Thyroid gland (tissue), 4 donors: ENCODE measurements around the gene GLI2. TPM values are rescaled to one million over a fixed set of nuclear protein-coding genes. Genes with fewer than 3 reads are reported as not detected.

Experiments
- DNase-seq, 2 donors: peaks; one replicate each; pipeline ENCODE4 v3.0.0-alpha.2; 2019
- H3K27ac ChIP-seq, 3 donors: fragments of 200-600 bp; sonication (generic); 1 replicate in 2 of 3; 2 replicates in 1 of 3; pipeline ENCODE4 v1.5.1; 2016 to 2019; ENCODE audit warnings: mild to moderate bottlenecking in 1 of 3, moderate library complexity in 1 of 3
- H3K27me3 ChIP-seq: fragments of 200-600 bp; sonication (generic); one replicate; pipeline ENCODE4 v1.5.1; 2019
- H3K36me3 ChIP-seq, 2 donors: fragments of 200-600 bp; sonication (generic); one replicate each; pipeline ENCODE4 v1.5.1; 2016 to 2019
- H3K4me1 ChIP-seq, 2 donors: fragments of 200-600 bp; sonication (generic); one replicate each; pipeline ENCODE4 v1.5.1; 2017 to 2019
- H3K4me3 ChIP-seq, 3 donors: fragments of 200-600 bp; sonication (generic); replicated peaks in 1 of 3; 1 replicate in 2 of 3; 2 replicates in 1 of 3; pipeline ENCODE4 v1.5.1; 2016; ENCODE audit warnings: mild to moderate bottlenecking in 1 of 3
- H3K9me3 ChIP-seq: fragments of 200-600 bp; sonication (generic); one replicate; pipeline ENCODE4 v1.5.1; 2017
- CTCF ChIP-seq, 6 experiments: fragments of 200-600 bp in 3 of 6; fragments of 450-650 bp in 3 of 6; sonication (generic) in 3 of 6; IDR thresholded peaks; one replicate each; pipeline ENCODE4 v1.5.1; 2016 to 2019; ENCODE audit warnings: antibody characterized with exemption in 6 of 6, mild to moderate bottlenecking in 2 of 6, inconsistent platforms in 1 of 6, moderate library complexity in 1 of 6
- POLR2A ChIP-seq, 2 donors: fragments of 450-650 bp; IDR thresholded peaks; one replicate each; pipeline ENCODE4 v1.6.1; 2017; ENCODE audit warnings: antibody characterized with exemption in 2 of 2, mild to moderate bottlenecking in 2 of 2, moderate library complexity in 1 of 2
- WGBS, 2 donors: methylation state at CpG; one replicate each; pipeline ENCODE4 v1.1.5; 2017; 5-methylcytosine and 5-hydroxymethylcytosine counted together
- intact Hi-C: fragments of 100-400 bp; cut with DNase I; formaldehyde crosslinking; loops from one replicate; pipeline ENCODE4 v1.15.1; 2023
- total RNA-seq, 4 donors: library from RNA; depleted of rRNA; stranded (reverse); fragments of >200 nt; gene quantifications; one replicate each; pipeline ENCODE4 v1.2.3, GENCODE V29; 2016

Gene GLI2
- total RNA-seq, 4 donors from 2014 or later = 1.1 to 1.4 (median 1.3) TPM

DNA sequence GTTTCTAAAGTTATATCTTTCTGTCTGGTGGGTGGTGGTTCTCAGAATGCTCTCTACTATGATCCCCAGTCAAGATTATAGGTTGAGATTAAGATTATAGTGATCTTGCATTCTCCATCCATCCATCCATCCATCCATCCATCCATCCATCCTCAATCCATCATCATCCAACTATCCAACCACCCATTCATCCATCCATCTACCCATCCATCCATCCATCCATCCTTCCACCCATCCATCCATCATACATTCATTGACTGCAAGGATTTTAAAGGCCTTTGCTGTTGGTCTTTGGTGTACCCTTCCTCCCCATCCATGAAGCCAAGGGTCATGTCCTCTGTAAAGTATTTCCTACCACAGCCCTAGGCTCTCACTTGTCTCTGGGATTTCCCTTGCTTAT lies 13.1 kb downstream of the GLI2 start:
- Histone ChIP-seq H3K9me3 (no peaks in the 10 kb centered on the region), H3K4me3 (no peak overlapping the region), H3K36me3 (no peaks in the 10 kb centered on the region), H3K27me3 (no peaks in the 10 kb centered on the region), H3K4me1 (no peaks in the 10 kb centered on the region), H3K27ac (no peak overlapping the region)
- no peak for TF ChIP-seq CTCF (IDR thresholded peaks at IDR 0.05)
- no peak for TF ChIP-seq POLR2A (IDR thresholded peaks at IDR 0.05)
- intact Hi-C loops = no loop called here
- no peak for DNase-seq

DNA sequence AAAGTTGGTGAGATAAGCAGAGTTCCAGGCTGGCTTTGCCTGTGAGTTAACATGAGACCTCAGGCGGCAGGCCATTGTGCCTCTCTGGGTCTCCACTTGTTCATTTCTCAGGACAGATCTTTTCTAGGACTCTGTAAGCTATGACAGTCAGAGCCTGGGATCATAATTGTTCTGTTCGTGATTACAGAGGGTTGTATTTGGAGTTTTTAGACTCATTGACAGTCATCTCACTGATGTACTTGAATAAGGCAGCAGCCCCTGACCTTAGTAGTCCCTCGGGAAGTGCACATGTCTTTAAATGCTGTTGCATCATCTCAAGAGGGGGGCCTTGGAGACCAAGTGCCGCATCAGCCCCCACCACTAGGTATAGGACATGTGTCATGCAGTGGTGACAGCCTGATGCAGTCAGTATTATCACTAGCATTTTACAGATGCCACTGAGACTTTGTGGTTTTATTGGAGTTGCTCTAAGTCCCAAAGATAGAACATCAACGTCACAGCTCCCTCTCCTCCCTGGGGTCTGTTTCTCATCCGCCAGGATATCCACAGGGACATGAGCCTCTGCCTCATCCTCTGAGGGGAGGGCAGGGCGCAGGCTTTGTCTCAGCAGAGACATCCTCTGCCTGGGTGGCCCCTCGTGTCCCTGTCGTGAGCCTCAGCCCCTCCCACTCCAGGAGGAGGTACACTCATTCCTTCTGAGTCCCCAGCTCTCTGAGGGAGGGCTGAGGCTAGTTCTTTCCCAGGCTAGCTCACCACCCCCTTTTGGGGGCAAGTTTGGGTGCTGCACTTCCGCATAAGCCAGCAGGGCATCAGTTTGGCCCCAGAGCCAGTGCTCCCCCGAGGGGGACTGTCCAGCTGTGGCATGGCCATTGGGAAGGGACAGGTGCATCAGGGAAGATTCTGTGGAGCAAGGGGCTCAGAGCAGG lies 14.1 kb downstream of the GLI2 start:
- no peaks in the 10 kb centered on the region for H3K4me1 ChIP-seq
- H3K27me3 ChIP-seq = no peaks in the 10 kb centered on the region
- H3K4me3 ChIP-seq = no peak overlapping the region
- H3K27ac ChIP-seq = no peak overlapping the region
- no peak for DNase-seq
- TF ChIP-seq CTCF (IDR thresholded peaks at IDR 0.05) = no peak
- no peak for TF ChIP-seq POLR2A (IDR thresholded peaks at IDR 0.05)
- 65 to 77% methylated on average over 11 of the region's 11 CpGs for WGBS, 2 donors
- no peaks in the 10 kb centered on the region for H3K36me3 ChIP-seq
- no peaks in the 10 kb centered on the region for H3K9me3 ChIP-seq
- intact Hi-C loops = no loop called here

- no peak overlapping the region for H3K27ac ChIP-seq
- no peaks in the 10 kb centered on the region for H3K27me3 ChIP-seq
- H3K9me3 ChIP-seq = no peaks in the 10 kb centered on the region
- H3K4me1 ChIP-seq = no peaks in the 10 kb centered on the region
- 87 to 89% methylated on average over 9 to 13 of the region's 13 CpGs for WGBS, 2 donors
- DNase-seq = no peak
- no peak overlapping the region for H3K4me3 ChIP-seq
- H3K36me3 ChIP-seq = no peaks in the 10 kb centered on the region
- TF ChIP-seq CTCF (IDR thresholded peaks at IDR 0.05) (no peak), POLR2A (IDR thresholded peaks at IDR 0.05) (no peak)
- intact Hi-C loops = no loop called here
These were observed 15.0 kb downstream of the GLI2 start for GRCh38 chr2:120750488-120751210.

GRCh38 chr2:120751553-120751952 lies 15.9 kb downstream of the GLI2 start:
- H3K4me3 ChIP-seq = no peak overlapping the region
- H3K4me1 ChIP-seq = no peaks in the 10 kb centered on the region
- intact Hi-C loops = no loop called here
- H3K36me3 ChIP-seq = no peaks in the 10 kb centered on the region
- H3K27me3 ChIP-seq = no peaks in the 10 kb centered on the region
- TF ChIP-seq POLR2A (IDR thresholded peaks at IDR 0.05) (no peak), CTCF (IDR thresholded peaks at IDR 0.05) (no peak)
- H3K27ac ChIP-seq = no peak overlapping the region
- WGBS, 2 donors = 89% methylated on average over 1 of the region's 1 CpG
- no peak for DNase-seq
- H3K9me3 ChIP-seq = no peaks in the 10 kb centered on the region
